AG10803 (cell line): ENCODE measurements around the gene IQSEC2.

Experiments
- DNase-seq: peaks from one replicate; pipeline ENCODE4 v3.0.0; 2010; ENCODE audit warnings: low read depth
- H3K4me3 ChIP-seq: 2 replicates; pipeline ENCODE4 v1.5.1; 2011; ENCODE audit warnings: mild to moderate bottlenecking, low read length, control low read depth
- TF ChIP-seq, protein P1 (sequence below): conservative IDR thresholded peaks from 2 replicates; pipeline ENCODE4 v1.5.1; 2011; ENCODE audit warnings: mild to moderate bottlenecking, low read length, control low read depth, inconsistent platforms

IQSEC2 gene

DNA sequence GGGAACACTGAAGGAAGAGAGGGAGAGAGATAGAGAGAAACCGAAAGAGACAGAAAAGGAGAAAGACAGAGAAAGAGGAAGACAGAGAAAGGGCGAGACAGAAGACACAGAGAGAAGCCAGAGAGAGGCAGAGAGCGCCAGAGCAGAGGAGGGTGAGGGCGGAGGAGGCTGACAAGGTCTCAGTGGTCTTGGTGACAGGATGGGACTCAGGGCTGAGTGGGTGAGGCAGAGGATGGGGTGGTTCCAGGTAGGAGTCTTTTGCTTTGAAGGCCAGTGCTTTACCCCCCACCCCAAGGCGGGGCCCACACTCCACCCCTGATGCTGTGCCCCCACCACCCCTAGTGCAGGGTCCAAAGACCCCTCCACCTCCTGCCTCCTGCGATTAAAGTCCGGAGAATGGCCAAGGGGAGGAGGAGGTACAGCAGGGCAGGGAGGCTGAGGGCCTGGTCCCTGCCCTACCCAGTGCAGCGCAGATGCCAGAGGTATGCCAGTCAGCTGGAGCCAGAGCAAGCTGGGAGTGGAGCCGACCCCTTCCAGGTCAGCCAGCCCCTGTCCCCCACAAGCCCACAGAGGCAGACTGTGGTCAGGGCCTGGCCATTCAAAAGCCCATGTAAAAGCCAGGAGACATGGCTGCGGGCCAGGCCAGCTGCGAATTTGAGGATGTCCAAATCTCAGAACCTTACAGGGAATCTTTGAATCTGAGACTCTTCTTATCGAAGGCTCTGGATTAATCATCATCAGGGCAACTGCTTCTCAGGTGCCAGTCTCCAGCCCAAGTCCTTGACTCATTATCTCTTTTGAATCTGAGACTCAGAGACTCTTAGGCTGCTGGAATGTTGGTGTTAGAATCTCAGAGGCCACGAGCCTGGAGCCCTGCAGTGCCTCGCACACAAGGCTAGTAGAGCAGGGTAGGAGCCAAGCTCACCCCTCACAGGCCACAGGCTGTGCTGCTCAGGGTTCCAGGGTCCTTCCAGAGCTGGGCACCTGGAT lies 758 bp downstream of the IQSEC2 start:
- TF ChIP-seq, protein P1, sequence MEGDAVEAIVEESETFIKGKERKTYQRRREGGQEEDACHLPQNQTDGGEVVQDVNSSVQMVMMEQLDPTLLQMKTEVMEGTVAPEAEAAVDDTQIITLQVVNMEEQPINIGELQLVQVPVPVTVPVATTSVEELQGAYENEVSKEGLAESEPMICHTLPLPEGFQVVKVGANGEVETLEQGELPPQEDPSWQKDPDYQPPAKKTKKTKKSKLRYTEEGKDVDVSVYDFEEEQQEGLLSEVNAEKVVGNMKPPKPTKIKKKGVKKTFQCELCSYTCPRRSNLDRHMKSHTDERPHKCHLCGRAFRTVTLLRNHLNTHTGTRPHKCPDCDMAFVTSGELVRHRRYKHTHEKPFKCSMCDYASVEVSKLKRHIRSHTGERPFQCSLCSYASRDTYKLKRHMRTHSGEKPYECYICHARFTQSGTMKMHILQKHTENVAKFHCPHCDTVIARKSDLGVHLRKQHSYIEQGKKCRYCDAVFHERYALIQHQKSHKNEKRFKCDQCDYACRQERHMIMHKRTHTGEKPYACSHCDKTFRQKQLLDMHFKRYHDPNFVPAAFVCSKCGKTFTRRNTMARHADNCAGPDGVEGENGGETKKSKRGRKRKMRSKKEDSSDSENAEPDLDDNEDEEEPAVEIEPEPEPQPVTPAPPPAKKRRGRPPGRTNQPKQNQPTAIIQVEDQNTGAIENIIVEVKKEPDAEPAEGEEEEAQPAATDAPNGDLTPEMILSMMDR = no peak
- H3K4me3 ChIP-seq = peak overlapping the region; percentile 62
- peak; percentile 39 for DNase-seq

DNA sequence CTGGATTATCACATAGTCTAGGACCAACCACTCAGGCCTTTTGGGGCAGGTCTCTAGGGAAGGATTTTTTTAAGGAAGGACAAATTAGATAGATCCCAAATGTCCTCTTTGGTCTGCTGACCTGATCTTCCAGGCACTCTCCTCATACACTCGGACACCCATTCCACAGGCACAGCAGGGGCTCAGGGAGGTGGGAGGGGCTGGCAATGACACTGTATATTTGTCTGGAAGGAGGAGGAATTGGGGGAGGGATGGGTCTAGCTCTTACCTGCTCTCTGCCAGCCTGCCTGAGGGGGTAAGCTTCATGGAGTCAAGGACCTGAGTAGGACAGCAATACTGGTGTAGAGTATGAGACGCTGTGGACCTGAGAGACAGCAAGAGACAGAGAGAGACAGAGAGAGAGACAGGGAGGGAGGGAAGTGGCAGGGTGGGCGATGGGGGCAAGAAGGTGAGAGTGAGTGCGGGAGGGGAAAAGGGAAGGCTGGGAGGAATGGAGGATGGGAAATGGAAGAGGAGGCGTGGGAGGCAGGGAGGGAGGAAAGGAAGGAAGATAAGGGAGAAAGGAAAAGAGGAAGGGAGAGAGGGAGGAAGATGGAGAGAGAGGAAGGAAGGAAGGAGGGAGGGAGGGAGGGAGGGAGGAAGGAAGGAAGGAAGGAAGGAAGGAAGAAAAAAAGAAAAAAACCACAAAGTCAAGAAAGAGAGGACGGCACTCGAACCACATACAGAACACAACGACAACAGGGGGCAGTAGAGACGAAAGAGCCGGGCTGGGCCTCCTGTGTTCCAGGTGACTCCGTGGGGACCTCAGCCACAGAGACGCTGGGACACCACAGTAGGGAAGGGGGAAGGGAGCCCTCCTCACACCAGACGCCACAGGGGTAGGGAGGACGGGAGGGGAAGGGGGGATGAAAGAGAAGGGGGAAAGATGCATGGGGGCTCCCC lies 1.8 kb downstream of the IQSEC2 start:
- H3K4me3 ChIP-seq = peak overlapping the region; percentile 62
- TF ChIP-seq, protein P1 = no peak
- DNase-seq = no peak

DNA sequence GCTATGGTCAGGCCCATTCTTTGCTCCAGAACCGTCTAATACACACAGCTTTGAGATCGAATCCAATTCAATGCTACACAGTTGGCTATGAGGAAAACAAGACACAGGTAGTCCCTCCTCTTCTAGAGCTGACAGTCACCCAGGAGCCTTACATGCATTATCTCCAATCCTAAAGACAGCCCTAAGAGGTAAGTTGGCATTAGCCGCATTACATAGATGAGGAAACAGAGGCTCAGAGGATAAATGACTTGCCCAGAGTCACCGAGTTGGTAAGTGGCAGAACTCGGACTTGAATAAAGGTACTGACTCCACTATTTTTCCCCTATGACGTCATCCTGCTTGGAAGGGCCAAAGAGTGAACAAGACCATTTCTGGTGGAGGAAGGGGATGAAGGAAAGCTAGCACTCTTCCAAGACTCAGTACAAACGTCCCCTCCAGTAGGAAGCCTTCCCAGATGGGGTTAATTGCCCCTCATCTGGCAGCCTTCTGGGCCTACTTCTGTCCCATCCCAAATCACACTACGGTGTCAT lies 8.5 kb downstream of the IQSEC2 start:
- TF ChIP-seq, protein P1 = no peak
- DNase-seq = no peak
- no peak overlapping the region for H3K4me3 ChIP-seq

DNA sequence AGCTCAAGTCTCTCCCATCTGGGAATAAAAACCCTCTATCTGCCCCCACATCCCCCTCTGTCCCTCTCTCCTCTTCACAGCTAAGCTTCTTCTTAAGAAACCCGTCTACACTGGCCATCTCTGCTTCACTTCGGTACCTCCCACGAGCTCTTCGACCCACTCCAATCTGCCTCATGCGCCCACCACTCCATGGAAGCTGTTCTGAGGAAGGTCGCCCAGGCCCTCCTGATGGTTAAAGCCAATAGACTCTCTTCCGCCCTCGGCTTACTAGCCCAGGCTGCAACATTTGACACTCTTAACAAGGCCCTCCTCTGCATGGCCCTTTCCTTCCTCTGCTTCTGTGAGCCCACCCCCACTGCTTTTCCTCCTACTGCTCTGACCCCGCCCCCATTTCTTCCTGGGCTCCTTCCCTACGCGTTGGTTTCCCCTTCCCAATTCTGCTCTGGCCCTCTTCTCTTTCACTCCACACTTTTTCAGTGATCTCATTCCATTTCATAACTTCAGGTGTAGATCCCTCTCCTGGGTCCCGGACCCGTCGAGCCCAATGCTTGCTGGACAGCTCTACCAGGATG lies 11.8 kb downstream of the IQSEC2 start:
- no peak for DNase-seq
- H3K4me3 ChIP-seq = no peak overlapping the region
- TF ChIP-seq, protein P1 = no peak

DNA sequence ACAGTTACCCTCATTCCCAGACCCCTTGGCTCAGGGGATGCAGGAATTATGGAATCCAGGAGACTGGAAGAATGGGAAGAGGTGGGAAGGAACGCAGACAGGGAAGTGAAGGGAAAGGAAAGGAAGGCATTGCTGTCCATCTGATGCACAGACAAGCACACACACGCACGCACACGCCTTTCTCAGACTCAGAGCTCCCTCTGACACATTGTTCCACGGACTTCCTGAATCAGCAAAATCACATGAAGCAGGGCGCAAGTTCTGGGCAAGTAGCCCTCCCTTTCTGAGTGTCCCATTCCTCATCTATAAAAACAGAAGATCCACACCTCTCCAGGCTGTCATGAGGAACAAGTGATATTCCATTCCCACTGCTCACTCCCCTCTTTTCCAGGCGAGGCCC lies 13.2 kb downstream of the IQSEC2 start:
- no peak overlapping the region for H3K4me3 ChIP-seq
- TF ChIP-seq, protein P1 = no peak
- peak; percentile 43 for DNase-seq

DNA sequence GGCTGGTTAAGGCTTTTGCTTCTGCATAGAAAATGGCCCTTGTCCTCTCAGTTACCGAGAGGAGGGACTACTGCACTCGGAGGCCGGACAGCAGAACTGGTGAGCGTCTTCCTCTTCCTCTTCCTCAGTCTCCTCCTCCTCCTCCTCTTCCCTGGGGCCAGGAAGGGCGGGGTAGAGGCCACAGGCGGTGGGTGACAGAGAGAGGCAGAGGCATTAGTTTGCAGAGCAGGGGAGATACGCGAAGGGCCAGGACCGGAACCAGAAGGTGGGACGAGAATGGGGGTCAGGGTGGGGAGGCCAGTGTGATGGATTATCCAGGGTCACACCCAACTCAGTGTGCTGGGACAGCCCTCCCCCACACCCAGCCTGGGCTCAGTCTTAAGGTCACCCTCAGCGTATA lies 14.5 kb downstream of the IQSEC2 start:
- no peak overlapping the region for H3K4me3 ChIP-seq
- TF ChIP-seq, protein P1 = no peak
- no peak for DNase-seq
